GM19324 (cell line): Measurements from ENCODE around the gene IDH3B.

Experiments used
- ATAC-seq: cut with Tn5 transposase; IDR thresholded peaks from one replicate; pipeline ENCODE4 v1.9.1; 2021; ENCODE audit warnings: mild to moderate bottlenecking, moderate library complexity; ENCODE audit not compliant: unreplicated experiment, low FRiP score

IDH3B gene

GRCh38 chr20:2624190-2624589 is 39.8 kb downstream of the IDH3B start:
- no peak for ATAC-seq

DNA sequence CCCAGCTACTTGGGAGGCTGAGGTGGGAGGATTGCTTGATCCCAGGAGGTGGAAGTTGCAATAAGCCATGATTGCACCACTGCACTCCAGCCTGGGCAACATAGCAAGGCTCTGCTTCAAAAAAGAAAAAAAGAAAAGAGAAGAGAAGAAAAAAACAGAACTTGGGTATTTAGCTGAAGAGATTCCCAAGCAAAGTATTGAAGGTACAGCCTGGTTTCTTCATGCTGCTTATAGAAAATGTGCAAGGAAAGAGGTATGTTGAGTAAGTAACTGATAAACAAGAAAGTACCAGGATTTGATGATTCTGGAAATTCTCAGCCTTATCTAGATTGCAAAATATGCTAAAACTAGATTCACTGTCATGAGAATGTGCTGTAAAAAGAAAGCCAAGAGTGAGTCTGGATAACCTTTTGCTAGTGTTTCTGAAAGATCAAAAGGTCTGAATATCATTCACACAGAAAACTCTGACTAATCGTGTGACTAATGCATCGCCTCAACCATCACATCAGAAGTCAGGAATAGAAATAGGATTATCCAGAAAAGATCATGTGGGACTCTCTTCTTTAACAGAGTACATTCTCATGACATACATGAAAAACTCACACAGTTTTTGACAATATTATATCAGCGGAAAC is 43.9 kb downstream of the IDH3B start:
- no peak for ATAC-seq

DNA sequence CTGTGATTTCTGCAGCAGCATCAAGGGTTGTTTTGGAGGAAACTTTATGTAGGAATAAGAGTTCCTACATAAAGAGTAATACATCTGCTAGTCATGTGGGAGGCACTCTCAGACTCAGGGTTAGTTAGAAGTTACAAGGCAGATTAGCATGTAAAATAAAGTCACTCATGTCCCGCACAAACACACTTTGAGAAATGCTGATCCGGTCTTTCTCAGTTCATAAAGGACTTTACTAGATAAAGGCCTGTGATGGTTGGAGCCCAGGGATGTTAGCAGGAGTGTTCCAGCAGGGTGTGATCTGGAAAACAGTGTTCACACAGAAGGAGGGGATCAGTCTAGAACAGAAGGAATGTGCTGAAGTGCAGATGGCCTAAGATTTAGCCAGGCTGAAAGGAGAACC is 44.7 kb downstream of the IDH3B start:
- ATAC-seq, result no peak

DNA sequence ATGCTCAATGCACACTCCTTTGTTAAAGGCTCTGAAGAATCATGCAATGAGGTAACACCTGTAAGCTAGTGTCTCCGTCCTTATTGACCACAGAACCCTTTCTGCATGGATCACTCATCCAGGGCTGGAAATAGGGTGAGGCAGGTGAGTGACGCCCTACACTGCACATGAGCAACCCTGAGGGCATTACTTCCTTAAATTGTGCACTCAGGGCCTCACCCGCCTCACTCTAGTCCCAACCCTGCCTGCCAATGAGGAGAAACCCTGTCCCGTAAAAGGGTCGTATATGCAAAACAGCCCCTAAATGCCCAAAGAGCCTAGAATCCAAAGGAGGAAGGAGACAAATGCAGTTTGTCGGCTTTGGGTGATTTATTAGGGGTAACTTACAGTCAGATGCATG is 45.2 kb downstream of the IDH3B start:
- no peak for ATAC-seq

DNA sequence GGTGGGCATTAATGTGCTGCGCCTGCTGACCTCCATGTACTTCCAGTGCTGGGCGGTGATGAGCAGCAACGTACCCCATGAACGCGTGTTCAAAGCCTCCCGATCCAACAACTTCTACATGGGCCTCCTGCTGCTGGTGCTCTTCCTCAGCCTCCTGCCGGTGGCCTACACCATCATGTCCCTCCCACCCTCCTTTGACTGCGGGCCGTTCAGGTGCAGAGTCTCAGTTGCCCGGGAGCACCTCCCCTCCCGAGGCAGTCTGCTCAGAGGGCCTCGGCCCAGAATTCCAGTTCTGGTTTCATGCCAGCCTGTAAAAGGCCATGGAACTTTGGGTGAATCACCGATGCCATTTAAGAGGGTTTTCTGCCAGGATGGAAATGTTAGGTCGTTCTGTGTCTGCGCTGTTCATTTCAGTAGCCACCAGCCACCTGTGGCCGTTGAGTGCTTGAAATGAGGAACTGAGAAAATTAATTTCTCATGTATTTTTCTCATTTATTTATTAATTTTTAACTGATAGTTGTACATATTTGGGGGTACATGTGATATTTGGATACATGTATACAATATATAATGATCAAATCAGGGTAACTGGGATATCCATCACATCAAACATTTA is 46.8 kb downstream of the IDH3B start:
- ATAC-seq, result no peak

DNA sequence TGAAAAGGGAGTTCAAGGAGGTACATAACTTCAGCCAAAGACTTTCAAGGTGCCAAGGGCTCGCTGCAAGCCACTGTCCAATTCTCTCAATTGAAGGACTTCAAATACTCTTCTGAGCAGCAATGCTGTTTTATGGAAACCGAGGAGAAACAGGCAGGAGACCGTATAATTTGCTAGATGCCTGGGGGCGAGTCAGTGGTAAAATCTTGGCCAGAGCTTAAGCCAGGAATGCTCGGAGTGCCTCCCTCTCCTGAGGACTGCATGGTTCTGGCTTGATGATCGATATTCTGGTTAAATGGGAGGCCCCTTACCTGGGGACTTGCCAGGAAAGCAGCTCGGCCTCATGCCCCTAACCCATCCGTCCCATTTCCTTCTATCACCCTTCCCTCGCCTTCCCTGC is 47.4 kb downstream of the IDH3B start:
- no peak for ATAC-seq

DNA sequence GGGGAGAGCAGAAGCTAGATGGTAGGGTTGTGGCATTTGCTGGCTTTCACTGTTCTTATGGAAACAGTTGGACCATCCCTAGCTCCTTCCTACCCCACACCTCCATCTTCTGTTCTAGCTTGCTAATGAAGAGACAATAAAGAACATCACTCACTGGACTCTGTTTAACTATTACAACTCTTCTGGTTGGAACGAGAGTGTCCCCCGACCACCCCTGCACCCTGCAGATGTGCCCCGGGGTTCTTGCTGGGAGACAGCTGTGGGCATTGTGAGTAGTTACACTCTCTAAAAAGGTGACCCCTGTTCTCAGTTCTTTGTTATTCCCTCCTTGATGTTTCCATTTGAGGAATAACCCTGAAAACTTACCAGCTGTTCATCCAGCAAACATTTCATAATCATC is 51.9 kb downstream of the IDH3B start:
- ATAC-seq, result no peak

GRCh38 chr20:2610941-2611720 is 52.9 kb downstream of the IDH3B start:
- ATAC-seq, result no peak

DNA sequence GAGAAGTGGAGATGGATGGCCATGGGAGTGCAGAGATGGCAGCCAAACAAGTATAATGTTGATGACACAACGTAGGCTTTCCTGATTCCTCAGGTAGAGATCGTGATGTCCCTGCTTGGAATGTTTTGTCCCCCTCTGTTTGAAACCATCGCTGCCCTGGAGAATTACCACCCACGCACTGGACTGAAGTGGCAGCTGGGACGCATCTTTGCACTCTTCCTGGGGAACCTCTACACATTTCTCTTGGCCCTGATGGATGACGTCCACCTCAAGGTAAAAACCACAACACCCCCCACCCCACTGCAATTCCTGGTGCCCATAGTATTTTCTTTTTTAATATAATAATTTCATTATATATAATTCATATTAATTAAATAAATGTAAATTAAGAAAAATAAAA is 53.7 kb downstream of the IDH3B start:
- ATAC-seq, result no peak
